Non-pigmented ciliary epithelial cell (primary cell): ENCODE results near the gene PKD1.

Source experiments
- DNase-seq: peaks from one replicate; pipeline ENCODE4 v3.0.0-alpha.2; 2010; ENCODE audit warnings: low read depth

The PKD1 gene

GRCh38 chr16:2074071-2074470 is 61.6 kb downstream of the PKD1 start:
- no peak for DNase-seq

GRCh38 chr16:2072926-2073325 is 62.8 kb downstream of the PKD1 start:
- no peak for DNase-seq

- DNase-seq, result no peak
Observed at GRCh38 chr16:2071454-2072202, 64.1 kb downstream of the PKD1 start.

GRCh38 chr16:2070576-2071453 is 64.9 kb downstream of the PKD1 start:
- no peak for DNase-seq

- no peak for DNase-seq
Observed at GRCh38 chr16:2066139-2066538, 69.6 kb downstream of the PKD1 start.

- no peak for DNase-seq
Observed at GRCh38 chr16:2064368-2064945, 71.2 kb downstream of the PKD1 start.

DNA sequence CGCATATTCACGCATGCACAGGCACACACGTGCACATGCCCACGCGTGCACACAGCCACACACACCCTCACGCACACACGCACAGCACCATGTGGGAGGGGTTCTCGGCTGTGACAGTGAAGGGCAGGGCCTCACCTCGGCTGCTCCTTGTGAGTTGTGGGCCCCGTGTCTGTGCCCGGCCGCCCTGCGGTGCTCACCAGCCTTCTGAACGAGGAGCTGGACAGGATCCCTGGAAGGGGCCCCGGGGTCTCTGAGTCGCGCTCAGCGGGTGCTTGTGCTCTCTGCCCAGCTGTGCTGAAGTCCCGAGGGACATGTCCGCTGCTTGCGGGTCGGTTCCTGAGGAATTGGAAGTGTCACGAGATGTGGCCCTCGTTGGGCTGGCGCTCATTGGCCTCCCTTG is 71.8 kb downstream of the PKD1 start:
- no peak for DNase-seq

DNA sequence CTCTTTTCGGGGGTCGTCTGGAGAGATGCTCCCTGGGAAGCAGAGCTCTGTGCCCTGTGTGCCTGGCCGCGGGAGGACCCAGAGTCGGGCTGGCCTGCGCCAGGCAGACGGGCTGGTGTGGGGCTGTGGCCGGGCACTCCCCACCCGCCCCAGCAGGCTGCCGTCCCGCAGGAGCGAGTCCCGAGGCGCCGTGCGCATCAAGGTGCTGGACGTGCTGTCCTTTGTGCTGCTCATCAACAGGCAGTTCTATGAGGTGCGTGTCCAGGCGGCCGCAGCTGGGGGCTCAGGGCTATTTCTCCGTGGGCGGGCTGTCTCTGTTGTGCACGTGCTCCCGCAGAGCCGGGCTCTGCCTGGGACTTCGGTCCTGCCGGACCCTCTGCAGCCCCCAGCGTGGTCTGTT is 72.9 kb downstream of the PKD1 start:
- no peak for DNase-seq

DNA sequence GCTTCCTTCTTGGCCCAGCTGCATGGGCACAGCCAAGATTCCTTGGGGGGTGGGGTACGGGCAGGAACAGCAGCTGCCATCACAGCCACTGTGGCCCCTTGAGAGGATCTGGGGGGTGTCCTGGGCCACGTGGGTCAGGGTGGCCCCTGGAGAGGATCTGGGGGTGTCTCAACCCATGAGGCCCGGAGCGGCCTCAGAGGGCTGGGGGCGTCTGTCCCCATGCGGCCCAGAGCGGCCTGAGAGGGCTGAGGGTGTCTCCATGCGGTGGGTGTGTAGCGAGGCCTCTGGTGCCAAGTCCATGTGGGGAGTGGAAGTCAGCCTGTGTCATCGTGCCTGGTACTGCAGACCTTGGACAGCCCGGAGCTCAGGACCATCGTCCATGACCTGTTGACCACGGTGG is 74.2 kb downstream of the PKD1 start:
- DNase-seq, result no peak

- DNase-seq, result no peak
Observed at GRCh38 chr16:2061023-2061422, 74.7 kb downstream of the PKD1 start.

- DNase-seq, result no peak
Observed at GRCh38 chr16:2060346-2060745, 75.4 kb downstream of the PKD1 start.

- DNase-seq, result no peak
Observed at GRCh38 chr16:2058872-2059271, 76.8 kb downstream of the PKD1 start.

GRCh38 chr16:2058420-2058819 is 77.3 kb downstream of the PKD1 start:
- DNase-seq, result no peak

DNA sequence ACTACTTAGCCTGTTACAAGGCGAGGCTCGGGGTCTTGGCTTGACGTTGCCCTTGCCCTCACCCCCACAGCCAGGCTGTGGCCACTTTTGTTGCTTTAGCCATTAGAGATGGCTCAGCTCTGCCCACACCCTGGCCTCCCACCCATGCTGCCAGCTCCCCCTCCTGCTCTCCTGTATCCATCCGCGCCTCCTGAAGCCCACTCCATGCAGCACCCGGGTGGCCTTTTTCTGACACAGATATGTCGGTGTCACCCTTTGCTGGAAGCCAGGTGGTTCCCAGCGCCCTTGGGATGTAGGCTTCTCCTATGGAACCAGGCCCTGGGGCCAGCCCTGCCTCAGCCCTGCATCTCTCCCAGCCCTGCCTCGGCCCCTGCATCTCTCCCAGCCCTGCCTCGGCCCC is 78.3 kb downstream of the PKD1 start:
- DNase-seq, result no peak

- DNase-seq, result no peak
Observed at GRCh38 chr16:2056681-2057407, 78.9 kb downstream of the PKD1 start.

DNA sequence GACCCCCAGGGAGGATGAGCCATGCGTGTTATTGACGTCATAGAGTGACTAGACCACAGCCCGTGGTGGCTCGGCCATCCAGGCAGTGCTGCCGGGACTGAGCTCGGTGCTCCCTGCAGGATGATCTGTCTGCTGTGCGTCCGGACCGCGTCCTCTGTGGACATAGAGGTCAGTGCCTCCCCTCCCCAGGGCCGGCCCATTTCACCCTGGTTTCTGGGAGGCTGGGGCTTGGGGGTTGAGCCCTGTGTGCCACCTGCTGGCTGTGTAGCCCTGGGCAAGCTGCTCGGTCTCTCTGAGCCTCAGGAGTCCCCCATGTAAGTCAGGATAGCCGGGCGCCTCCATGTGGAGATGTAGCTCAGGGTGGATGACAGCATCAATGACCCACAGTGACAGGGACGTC is 79.6 kb downstream of the PKD1 start:
- no peak for DNase-seq

- DNase-seq, result no peak
Observed at GRCh38 chr16:2054543-2055245, 81.0 kb downstream of the PKD1 start.

- no peak for DNase-seq
Observed at GRCh38 chr16:2053897-2054296, 81.8 kb downstream of the PKD1 start.

DNA sequence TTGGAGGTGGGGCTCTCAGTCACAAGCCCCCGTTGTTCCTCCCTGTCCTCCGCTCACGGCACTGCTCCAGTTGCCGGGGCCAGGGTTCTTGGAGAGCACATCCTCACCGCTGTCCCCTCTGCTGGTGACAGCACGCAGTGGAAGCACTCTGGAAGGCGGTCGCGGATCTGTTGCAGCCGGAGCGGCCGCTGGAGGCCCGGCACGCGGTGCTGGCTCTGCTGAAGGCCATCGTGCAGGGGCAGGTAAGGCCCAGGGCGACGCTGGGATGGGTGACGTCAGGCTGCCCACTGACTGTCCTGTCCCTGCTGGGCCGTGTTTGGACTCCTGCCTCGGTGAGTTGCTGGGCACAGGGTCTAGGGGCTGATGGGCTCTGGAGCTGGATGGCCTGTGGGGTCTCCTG is 82.5 kb downstream of the PKD1 start:
- DNase-seq, result no peak

DNA sequence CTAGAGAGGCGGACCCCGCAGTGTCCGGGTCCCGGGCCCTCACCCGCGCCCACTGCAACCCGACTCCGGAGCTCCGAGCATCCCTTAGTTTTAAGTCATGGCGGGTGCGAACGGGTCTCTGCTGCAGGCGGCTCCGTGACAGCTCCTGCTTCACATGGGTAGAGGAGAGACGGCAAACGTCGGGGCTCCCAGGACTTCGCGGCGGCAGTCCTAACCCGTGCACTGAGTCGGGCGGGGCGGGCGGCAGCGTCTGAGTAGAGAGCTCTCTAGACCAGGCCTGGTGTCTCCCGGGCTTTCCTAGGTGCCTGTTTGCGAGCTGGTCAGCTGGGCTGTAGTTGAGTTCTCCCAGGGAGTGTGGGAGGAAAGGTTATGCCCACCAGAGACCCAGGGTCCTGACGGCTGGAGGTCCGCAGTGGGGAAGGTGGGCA is 87.6 kb downstream of the PKD1 start:
- DNase-seq, result no peak

DNA sequence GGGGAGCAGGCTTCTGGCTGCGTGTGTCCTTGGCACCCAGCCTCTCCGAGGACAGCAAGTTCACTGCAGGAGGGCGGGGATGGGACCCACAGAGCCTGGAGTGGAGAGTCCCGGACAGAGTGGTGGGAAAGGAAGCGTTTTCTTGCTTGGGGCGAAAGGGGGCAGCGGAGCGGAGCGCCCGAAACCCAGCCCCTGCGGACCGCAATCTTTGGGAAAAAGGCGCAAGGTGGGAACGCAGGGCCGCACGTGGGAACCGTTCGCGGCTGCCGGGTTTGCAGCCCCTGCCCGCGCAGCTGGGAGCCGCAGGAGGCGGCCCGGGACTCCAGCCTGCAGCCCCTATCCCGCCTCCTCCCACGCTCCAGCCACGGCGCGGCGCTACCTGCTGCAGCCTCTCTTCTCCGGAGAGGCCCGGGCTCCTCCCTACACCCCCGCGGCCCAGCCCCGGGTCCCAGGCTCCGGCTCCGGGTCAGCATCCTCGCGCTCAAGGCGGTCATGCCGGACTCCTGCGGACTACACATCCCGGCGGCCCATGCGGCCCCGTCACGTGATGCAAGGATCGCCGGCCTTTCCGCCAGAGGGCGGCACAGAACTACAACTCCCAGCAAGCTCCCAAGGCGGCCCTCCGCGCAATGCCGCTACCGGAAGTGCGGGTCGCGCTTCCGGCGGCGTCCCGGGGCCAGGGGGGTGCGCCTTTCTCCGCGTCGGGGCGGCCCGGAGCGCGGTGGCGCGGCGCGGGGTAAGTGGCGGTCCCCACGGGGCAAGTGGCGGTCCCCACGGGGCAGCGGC is 88.2 kb downstream of the PKD1 start, which contains the start of the genes NTHL1 and TSC2:
Gene NTHL1, minus strand, starts transcription at position 505 of the 786 bp plus-strand sequence. Its CDS starts 11 bp downstream, at position 494.
Gene TSC2, plus strand, starts transcription at position 656 of the 786 bp plus-strand sequence. CDS start 631 bp downstream, outside the sequence.
- peak; percentile 77 for DNase-seq
